CD4-positive, alpha-beta T cell treated with Interleukin-4 for 4 hours (primary cell): ENCODE data around the gene SERPINH1.
A peak's percentile ranks its signal among the peaks of the same experiment; 100 is the strongest.

Experiments used
- DNase-seq: peaks from one replicate; pipeline ENCODE4 v3.0.0-alpha.2; 2020

The SERPINH1 gene

DNA sequence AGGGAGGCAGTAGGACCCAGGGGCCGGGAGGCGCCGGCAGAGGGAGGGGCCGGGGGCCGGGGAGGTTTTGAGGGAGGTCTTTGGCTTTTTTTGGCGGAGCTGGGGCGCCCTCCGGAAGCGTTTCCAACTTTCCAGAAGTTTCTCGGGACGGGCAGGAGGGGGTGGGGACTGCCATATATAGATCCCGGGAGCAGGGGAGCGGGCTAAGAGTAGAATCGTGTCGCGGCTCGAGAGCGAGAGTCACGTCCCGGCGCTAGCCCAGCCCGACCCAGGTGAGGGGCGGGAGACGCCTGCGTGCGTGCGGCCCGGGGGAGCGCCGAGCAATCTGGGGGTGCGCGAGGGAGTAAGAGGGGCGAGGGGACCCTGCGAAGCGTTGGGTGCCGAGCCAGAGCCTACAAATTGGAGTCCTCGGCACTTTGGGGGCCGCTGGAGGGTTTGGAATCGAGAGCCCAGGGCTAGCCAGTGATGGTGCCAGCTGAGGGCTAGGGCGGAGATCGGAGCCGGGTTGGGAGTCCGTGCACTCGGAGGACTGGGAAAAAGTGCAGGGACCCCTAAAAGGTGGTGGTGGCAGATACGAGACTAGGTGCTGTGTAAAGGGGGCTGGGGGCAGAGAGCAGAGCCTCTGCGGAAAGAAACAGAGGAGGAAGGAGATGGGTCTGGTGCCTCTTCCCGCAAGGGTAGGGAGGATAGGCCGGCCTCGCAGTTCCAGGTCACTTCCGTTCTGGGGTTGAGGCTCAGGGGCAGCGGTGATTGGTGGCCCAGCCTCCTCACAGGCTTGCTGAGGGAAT lies at the start of gene SERPINH1:
SERPINH1 (plus strand) TSS at position 206 of the 788 bp plus-strand sequence. CDS start 4,097 bp downstream, outside the sequence.
- peak; percentile 59 for DNase-seq

DNA sequence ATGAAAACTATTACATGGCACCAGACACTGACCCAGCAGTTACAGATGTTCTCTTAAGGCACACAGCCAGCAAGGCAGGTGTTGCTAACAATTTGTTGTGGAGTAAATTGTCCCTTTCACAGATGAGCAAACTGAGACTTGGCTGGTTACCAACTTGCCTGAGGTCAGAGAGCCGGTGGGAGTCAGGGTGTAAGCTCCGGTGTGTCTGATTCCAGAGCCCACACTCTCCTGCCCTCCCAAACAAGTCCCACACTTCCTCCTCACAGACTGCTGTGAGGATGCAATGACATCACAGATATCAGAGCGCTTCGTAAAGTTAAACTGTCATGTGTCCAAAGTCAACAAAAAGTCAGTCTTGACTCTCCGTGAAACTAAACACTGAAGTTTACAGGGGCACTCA lies 48.8 kb upstream of the SERPINH1 start:
- no peak for DNase-seq

DNA sequence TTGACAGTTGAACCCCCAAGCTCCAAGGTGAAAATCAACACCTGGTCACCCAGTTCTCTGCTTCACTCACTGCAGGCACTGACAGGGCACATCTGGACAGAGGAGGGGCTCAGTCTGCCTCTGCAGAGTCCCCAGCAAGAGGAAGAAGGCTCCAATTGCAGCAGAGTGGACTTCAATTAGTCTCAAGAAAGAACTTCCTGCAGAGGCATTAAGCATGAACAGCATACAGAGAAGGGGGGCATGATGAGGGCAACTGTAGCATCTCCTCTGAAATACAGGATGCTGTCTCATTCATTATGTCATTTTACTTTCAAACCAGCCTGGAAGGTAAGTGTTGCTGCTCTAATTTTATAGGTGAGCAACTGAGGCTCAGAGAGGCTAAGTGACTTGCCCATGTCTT lies 47.5 kb upstream of the SERPINH1 start:
- DNase-seq = no peak

DNA sequence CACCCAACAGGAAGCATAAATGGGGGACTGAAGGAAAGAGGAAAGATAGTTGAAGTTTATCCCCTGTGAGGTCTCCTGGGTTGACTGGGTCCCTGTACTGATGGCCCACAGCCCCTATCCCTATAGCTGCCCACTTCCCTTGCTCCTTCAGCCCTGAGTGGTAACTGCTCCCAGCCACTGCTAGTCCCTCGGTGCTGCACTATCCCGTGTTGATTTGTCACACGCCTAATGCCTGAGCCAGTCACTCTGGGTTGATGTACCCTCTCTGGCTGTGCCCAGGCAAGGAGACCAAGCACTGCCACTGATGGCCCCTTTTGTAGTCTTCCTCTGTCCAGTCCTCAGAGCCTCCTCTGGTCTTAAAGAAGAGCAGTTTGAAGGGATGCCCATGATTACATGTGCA lies 45.9 kb upstream of the SERPINH1 start:
- DNase-seq = no peak

DNA sequence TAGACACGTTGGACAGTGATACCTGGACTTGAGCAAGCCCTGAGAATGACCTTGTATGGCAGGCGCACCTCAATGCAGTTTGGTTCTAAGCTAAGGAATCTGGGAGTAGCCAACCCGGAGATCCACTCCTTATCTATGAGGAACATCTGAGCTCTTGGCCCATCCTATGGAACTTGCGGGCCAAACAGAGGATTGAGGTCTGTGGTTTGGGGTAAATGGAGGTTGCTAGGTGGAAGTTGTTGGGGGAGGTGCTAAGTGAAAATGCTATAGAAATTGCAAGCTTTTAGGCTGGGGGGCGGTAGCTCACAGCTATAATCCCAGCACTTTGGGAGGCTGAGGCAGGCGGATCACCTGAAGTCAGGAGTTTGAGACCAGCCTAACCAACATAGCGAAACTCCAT lies 45.2 kb upstream of the SERPINH1 start:
- DNase-seq = no peak

DNA sequence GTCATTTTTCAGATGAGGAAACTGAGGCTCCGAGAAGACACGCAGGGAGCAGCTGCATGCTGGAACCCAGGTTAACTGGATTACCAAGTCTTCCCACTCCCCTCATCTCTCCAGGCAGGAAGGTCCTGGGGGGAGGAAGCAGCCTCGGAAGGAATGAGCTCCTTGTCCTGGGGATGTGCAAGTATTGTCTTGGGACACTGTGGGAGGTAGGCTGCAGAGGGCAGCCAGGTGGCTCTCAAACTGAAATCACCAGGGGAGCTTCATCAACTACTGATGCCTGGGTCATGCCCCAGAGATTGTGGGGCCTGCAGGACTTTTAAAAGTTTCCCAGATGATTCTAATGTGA lies 43.9 kb upstream of the SERPINH1 start:
- DNase-seq = no peak

DNA sequence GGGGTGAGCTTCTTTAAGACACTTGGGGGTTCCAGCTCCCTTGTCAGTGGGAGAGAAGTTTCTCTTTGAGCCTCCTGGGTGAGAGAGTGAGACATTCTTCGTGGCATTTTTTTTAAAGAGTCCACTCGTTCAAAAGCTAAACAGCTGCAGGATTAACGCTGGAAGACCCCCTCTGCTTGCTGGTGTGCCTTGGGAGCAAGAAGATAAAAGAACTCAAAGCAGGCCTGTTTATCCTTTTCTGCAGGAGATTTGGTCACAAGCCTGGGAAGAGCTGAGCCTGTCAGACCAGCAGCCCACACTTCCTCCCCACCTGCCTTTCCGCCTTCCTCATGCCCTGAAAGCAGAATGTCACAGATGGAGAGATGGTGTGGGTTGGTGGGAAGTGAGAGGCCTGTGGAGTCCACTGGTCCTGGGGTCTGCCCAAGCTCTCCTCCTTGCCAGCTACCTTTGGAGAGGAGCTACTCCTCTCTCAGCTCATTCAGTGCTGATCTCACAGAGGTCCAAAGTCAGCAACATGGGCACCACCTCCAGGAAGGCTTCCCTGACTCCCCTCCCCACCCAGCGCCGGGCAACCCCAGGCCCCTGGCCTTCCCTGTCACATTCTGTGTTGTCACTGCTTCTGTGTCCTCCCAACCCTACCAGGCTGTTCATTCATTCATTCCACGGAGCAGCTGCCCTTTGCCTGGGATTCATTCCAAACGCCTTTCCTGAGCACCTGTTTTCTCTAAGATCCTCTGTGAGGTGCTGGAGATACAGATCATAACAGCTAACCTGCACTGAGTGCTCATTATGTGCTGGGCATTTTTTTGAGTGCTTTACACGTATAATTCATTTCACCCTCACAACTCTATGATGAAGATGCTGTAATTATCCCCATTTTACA lies 43.0 kb upstream of the SERPINH1 start:
- DNase-seq = no peak

DNA sequence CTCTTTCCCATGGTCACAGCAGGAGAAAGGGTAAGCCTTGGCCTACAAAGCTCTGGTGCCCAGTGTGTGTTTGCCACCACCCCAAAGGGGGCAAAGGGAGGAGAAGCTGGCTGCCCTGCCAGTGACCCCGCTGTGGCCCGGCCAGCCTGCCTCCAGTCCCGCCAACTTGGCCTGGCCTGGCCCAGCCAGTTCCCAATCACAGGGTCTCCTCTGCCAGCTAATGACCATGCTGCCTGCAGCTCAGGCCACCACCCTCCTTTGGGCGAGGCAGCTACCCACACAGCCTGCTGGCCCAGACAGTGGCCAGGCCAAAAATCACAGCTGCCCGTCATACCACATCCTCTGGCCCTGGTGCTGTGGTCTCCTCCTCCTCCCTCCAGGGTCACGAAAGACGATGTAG lies 41.4 kb upstream of the SERPINH1 start:
- no peak for DNase-seq

DNA sequence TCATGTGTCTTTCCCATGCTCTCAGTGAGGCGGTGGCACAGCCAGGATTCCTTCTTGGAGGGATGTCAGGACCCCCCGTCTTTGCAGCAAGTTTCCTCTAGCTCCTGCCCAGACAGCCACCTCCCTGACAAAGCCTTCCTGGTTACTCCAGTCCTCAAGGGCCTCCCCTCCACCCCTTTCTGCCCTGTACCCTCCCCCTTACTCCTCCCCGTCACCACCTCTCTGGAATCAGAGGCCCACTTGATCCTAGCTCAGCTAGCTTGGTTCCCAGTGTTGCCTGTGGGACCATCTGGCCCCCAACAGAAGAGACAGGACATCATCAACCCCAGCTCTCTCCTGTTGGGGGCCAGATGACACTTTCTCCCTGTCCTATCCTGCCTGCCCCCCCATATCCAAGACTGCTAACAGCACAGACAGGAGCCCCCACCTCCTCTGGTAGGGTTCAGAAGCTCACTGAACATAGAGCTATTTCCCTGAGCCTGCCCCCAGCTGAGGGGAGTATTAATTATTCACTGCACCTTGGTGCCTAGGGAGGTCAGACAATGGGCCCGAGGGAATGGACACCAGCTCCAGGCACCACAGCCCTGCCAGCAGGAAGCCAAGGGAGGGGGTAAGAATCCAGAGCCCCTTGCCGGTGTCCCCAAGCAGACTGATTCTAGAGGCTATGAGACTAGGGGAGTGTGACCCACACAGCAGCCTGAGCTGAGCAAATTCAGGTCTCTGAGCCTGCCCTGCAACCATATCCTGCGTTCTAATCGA lies 39.6 kb upstream of the SERPINH1 start:
- no peak for DNase-seq

DNA sequence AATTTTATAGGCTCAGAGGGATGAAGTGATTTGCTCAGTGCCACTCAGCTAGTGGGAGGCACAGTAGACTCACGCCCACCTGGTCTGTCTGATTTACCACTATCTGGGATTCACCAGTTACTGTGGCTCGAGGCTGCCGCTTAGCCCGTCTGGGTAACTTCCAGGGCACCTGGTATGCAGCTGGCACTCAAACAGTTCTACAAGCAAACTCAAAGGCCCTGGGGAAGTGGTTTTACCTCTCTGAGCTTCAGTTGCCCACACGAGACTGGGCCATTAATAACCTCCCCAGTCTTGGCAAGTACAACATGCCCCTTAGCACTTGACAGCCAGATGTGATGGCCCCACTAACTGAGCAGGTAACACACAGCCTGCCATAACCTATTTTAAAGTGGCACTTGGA lies 38.9 kb upstream of the SERPINH1 start:
- DNase-seq = no peak

DNA sequence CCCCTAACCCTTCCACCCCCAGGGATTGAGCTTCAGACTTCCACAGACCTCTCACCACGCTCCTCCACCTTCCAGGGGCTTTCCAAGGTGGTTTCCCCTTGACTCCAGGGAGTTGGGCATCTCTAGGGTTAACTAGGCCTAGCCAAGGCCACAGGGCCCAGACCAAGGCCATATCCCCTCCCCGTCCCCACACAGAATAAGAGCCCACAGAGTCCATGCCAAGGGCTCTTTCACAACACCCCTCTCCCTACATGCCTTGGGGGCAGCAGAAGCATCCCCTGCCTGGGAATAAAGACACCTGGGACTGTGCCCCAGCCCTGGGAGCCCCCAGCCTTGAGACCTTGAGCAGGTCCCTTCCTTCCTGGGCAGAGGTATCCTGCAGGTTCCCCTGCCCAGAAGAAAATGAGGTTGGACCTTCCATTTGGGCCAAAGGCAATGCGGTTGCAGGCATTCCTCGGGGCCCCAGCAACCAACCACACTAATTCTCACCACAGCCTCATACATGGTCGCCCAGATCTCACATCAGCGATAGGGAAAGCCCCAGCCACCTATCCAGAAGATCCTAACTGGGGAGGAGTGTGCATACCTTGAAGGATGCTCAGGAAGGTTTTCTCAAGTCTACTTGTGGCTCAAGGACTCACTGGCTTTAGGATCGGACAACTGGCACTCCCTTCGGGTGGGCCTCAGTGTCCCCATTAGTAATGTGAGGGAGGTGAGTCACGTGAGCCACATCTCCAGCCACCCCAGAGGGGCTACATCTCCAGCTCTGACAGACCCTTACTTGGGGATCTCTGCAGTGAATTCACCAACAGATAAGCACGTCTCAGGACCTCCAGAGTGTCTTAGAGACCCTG lies 38.0 kb upstream of the SERPINH1 start:
- DNase-seq = no peak

DNA sequence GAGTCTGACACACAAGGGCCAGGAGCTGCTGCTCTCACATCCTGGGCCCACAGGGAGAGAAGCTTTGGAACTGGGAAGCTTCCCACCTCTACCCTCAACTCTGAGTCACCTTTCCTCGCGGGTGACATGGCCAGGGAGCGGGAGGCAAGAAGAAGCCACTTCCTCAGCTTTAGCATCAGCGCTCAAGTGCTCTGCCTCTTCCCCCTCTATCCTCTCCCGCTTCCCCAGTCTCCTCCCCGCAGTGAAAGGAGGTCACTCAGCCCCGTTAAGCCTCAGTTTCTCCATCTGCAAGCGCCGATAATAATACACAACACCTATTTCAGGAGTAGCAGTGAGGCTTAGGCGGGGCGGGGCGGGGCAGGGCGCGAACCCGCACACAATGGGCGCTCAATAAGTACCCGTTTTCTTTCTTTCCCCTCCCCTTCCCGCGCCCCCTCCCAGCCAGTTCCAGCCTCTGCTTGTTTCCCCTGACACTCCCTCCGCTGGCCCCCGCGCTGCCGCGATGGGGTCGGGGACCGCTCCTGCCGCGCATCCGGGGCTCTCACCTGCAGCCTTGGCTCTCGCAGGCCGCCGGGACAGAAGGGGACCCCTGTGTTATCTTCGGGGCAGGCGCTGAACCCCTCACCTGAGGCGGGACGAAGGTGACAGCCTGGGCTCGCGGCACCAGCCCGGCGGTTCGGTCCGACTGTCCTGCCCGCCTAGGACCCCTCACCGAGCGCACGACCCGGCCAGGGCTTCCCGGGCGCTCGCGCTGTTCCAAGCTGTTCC lies 37.2 kb upstream of the SERPINH1 start:
- DNase-seq = peak; percentile 12

DNA sequence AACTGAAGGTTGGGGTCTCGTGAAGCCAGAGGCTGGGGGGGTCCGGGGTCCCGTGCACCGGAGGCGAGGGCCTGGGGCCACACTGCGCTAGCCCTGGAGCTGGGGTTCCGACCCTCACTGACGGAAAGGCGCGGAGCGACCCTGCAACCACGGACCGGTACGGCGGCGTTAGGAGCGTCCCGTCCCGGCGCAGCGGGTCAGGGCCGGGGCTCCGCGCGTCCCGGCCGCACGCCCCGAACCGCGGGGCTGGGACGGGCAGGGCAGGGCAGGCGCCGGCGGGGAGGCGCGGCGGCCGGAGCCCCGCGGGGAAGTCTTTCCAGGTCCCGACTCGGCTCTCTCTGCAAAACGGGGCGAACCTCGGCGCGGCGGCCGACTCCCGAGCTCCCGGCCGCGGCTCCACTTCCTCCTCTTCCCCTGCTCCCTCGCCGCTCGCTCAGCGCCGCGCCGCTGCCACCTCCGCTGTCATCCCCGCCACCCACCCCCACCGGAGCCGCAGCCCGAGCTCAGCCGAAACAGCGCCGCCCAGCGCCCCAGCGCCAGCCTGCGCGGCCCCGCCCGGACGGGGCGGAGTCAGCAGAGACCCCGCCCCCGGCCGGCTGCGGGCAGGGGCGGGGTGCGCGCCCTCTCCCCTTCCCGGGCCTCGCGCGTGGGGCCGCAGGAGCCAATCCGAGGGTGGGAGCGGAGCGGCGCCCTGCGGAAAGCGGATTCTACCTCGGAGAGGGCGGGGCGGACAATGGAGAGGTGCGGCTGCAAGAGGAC lies 36.4 kb upstream of the SERPINH1 start, which contains the start of gene GDPD5:
GDPD5 (minus strand) TSS at position 509 of the 759 bp plus-strand sequence. CDS start 48,206 bp downstream, outside the sequence.
- peak; percentile 86 for DNase-seq

DNA sequence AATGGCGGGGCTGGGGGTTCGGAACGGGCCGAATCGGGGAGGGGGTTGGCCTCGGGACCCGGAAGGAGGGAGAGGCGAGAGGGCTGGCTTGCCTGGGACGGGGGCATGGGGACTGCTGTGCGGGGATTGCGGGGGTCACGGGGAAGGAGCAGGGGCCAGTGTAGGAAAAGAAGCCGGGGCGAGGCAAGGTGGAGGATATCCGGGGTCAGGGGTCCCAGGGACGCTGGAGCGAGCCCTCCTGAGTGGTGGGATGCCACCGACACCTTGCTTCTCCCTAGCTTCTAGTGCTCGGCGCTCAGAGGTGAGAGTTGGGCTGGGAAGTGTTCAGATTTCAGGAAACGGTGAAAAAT lies 35.9 kb upstream of the SERPINH1 start:
- no peak for DNase-seq

DNA sequence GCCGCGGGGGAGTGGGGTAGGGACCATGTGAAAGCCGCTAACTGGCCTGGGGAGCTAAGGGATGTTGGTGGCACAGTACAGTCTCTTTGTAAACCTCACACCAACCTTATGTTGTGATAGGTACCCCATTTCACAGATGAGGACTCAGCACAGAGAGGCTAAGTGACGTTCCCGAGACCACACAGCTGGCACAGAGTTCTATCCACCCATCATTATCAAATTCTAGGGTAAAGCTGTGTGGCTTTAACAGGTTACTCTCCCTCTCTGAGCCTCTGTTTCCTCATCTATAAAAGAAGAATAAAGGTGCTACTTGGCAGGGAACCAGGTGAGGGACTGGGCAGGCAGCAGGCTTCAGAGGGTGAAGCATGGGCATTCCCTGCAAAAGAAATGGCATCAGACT lies 34.9 kb upstream of the SERPINH1 start:
- no peak for DNase-seq

DNA sequence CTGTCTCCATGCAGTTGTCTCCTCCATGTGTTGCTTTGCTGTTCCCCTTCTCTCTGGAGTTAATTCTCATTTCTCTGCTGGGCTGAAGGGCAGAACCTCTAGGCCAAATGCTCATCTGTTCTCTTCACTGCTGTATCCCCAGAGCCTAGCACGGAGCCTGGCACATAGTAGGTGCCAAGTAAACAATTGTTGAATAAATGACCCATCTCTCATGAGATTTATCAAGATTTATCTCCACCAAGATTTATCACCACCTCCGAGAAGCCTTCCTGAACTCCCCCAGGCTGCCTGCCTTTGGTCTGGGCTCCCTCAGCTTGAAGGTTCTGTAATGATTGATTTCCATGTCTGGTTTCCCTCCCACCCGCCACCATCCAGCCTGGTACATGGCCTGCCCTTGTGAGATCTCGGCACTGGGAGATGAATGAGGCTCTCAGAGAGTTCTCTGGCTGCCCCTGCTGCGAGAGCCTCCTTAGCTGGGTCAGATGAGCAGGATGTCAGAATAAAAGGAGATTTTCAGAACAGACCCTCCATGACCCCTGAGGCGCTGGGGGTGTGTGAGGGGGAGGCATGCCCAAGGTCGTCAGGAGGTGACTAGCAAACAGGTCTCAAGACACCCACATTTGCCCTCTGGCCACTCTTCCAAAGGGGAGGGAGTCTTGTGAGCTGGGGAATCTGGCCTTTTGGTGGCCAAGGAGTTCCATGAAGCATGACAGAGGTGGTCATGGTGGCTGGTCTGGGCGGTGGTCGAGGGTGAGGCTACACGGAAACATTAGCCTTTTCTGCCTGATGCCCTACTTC lies 33.9 kb upstream of the SERPINH1 start:
- no peak for DNase-seq

DNA sequence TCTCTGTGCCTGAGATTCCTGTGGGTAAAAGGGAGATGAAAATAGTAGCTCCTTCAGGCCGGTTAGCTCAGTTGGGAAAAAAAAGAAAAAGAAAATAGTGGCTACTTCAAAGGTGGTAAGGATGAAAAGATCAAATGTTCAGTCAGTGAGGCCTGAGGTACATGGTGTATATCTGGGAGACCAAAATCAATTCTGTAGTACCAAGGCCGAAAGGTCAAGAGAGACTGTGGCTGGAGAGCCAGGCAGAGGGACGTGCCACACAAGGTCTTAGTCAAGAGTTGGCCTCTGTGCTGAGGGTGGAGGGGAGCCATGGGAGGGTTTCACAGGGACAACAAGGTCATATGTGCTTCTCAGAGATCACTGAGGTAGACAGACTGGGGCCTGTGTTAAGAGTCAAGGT lies 31.5 kb upstream of the SERPINH1 start:
- DNase-seq = no peak

DNA sequence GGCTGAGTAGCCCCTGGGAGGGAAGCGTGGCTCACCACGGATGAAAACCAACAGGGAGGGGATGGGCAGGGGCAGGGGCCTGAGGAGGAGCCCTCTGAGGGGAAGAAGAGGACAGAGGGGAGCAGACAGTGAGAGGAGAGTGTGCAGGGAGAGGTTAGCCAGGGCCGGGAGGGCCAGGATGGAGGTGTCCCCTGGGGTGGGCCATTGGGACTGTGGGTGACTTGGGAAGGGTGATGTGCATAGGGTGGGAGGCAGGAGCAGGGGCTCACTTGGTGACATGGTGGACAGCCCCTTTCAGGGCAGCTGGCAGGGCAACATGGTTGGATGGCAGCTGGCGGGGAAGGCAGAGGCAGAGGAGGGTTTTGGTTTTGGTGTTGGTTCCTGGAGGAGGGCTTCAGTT lies 30.7 kb upstream of the SERPINH1 start:
- no peak for DNase-seq

DNA sequence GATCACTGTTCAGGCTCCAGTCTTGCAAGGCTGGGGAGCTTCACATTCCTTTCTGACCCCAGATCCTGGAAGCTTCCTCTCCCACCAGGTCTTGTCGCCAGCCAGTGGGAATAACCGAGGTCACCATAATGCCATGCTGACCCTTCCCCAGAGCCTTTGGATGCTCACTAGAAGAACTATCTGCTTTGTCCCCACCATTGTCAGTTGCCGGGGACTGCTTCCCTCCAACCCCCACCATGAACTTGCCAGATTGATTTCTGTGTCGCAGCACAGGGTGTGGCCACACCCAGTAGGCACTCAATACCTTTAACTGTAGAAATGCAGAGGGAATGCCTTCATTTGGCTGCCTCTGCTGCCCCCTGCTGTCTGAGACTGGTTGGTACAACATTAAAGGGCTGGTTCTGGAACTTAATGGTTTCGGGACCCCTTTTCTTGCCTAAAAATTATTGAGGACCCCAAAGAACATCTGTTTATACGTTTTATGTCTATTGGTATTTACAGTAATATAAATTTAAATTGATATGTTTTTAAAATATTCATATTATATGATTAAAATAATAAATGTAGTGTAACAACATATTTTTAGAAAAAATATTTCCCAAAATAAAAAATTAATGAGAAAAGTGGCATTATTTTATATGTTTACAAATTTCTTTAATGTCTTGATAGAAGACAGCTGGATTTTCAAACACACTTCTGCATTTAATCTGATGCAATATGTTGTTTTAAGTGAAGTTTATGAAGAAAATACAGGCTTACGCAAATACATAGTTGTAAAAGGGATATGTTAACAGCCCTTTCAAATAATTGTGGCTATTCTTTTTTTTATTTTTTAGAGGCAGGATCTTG lies 29.6 kb upstream of the SERPINH1 start:
- DNase-seq = peak; percentile 84
